Endometrium (tissue), 2 donors: ENCODE results near the gene GMIP.
"Not testable (repeated sequence)": the region's sequence is repeated elsewhere in the genome, so short reads cannot be mapped to it uniquely, and the experiment has no call there.

Source experiments
- FAIRE-seq: peaks from 2 replicates; lab custom pipeline; 2012; peaks lifted over from hg19 to GRCh38; lab: Jason Lieb, UNC
- donor health status: control.
- donor health status: control.

GMIP gene

GRCh38 chr19:19643158-19644053 is at the start of gene GMIP:
TSS of gene GMIP (minus strand) at chr19:19643657. CDS start at chr19:19643529, 128 bp downstream.
- FAIRE-seq, result no peak

DNA sequence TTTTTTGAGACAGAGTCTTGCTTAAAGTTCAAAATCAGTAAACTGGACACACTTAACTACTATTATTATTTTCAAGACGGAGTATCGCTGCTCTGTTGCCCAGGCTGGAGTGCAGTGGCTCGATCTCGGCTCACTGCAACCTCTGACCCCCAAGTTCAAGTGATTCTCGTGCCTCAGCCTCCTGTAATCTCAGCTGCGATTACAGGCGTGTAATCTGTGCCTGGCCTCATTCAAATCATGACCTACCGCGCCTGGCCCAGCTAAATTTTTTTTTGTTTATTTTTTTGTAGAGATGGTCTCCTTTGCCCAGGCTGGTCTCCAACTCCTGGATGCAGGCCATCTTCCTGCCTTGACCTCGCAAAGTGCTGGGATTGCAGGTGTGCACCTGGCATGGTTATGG is 48.2 kb upstream of the GMIP start:
- FAIRE-seq, result no peak

- FAIRE-seq, result not testable (repeated sequence)
Observed at GRCh38 chr19:19689023-19689422, 45.6 kb upstream of the GMIP start.

DNA sequence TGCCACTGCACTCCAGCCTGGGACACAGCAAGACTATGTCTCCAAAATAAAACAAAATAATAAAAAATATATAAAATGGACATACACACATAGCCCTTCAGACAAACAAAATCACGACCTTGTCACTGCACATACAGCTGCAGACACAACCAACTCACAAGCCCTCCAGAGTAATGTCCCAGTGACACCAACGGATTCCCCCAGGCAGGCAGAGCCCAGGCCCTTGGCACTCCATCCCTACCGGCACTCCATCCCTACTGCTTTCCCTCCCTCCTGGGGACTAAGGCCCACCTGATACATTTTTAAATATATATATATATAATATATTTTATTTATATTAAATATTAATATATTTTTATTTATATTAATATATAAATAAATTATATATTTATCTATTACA is 43.6 kb upstream of the GMIP start:
- no peak for FAIRE-seq

DNA sequence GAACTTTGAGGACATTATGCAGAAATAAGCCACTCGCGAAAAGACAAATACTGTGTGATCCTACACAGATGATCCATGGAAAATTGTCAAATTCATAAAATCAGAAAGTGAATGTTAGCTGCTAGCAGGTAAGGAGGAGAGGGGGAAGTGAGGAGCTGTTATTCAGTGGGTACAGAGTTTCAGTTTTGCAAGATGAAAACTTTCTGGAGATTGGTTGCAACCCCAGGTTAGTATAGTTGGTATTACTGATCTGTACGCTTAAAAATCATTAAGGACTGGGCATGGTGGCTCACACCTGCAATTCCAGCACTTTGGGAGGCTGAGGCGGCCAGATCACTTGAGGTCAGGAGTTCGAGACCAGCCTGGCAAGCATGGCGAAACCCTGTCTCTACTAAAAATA is 43.1 kb upstream of the GMIP start:
- FAIRE-seq, result no peak

GRCh38 chr19:19686119-19686518 is 42.7 kb upstream of the GMIP start:
- not testable (repeated sequence) for FAIRE-seq

DNA sequence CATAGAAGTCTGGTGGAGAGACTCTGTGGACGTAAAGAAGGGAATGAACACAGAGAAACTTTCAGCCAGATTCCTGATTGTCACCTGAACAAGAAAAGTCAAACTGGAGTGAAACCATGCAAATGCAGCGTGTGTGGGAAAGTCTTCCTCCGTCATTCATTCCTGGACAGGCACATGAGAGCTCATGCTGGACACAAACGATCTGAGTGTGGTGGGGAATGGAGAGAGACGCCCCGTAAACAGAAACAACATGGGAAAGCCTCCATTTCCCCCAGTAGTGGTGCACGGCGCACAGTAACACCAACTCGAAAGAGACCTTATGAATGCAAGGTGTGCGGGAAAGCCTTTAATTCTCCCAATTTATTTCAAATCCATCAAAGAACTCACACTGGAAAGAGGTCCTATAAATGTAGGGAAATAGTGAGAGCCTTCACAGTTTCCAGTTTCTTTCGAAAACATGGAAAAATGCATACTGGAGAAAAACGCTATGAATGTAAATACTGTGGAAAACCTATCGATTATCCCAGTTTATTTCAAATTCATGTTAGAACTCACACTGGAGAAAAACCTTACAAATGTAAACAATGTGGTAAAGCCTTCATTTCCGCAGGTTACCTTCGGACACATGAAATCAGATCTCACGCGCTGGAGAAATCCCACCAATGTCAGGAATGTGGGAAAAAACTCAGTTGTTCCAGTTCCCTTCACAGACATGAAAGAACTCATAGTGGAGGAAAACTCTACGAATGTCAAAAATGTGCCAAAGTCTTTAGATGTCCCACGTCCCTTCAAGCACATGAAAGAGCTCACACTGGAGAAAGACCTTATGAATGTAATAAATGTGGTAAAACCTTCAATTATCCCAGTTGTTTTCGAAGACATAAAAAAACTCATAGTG is 36.0 kb upstream of the GMIP start:
- no peak for FAIRE-seq

DNA sequence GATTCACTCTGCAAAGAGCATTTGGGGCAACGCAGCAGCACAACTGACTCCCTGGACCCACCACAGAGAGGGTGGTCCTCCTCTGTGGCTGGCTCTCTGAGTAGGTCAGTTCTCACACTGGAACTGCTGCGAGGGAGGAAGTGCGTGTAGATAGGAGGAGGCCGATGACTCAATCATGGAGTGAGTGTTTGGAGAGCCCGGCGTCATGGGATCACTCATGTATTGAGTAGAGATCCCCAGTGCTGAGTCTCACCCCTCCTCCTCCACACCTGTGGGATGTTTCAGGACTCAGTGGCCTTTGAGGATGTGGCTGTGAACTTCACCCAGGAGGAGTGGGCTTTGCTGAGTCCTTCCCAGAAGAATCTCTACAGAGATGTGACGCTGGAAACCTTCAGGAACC is 34.1 kb upstream of the GMIP start:
- FAIRE-seq, result no peak

- FAIRE-seq, result no peak
Observed at GRCh38 chr19:19674315-19674714, 30.9 kb upstream of the GMIP start.

GRCh38 chr19:19672816-19673215 is 29.4 kb upstream of the GMIP start:
- no peak for FAIRE-seq

DNA sequence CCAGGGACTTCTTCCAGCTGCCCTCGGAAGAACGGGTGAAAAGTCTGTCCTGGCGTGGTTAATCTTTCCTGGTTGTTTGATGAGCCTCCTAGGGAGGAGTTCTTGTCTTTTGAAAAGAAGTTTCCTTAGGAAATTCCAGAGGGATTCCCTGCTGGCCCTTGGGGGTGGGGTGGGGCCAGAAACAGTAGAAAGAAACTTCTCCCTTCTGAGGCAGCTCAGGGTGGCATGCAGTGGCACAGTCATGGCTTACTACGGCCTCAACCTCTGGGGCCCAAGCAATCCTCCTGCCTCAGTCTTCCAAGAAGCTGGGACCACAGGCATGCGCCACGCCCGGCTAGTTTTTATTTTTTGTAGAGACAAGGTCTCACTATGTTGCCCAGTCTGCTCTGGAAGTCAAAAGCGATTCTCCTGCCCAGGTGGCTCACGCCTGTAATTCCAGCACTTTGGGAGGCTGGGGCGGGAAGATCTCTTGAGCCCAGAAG is 26.7 kb upstream of the GMIP start:
- FAIRE-seq, result no peak

GRCh38 chr19:19668230-19669012 is 25.0 kb upstream of the GMIP start, which contains the start of gene ZNF101:
TSS of gene ZNF101 (plus strand) at chr19:19668839. CDS start at chr19:19668964, 125 bp downstream.
- peak; percentile 63 for FAIRE-seq

GRCh38 chr19:19665420-19665948 is 22.0 kb upstream of the GMIP start:
- not testable (repeated sequence) for FAIRE-seq

- peak; percentile 82 for FAIRE-seq
Observed at GRCh38 chr19:19663256-19664120, 20.0 kb upstream of the GMIP start, which contains the start of gene ATP13A1. TSS of gene ATP13A1 (minus strand) at chr19:19663676. CDS start at chr19:19663666, 10 bp downstream.

GRCh38 chr19:19662871-19663255 is 19.4 kb upstream of the GMIP start:
- FAIRE-seq, result no peak

DNA sequence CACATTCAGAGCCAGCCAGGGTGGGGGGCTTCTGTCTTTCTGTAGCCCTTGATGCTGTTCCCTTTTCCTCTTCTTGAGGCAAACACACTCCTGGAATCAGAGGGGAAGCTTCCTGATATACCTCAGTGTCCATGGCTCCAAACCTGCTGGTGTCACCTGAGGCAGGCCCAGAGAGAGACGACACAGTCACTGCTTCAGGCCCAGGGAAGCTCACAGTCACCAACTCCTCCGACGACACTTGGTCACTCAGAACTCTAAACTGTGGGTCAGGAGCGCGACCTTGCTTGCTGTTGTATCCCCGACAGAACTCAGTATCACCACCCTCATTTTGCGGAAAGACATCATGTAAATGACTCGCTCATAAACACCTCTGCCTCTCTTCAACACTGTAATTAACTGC is 18.9 kb upstream of the GMIP start:
- FAIRE-seq, result no peak

DNA sequence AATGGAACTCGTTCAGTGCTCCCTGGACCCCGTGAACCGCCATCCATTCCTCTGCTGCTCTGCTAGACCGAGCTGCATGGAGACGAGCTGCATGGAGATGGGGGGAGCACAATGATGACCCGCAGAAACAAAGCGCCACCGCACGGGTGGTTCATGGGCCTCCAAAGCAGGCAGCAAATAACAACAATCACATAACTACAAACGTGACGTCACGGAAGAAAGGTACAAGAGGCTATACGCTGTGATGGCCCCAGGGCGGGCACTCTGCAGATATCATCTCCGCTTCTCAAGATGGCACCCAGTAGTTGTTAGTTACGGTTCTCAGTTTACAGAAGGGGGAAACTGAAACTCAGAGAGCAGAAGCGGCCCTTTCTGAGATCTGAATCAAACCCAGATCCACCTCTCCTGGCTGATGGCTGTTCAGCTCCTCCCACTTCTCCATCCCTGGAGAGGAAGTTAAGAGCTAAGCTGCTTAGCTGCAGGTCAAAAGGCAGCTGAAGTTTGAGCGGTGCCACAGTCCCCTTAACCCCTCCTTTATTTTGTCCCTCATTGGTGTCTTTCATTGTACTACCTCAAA is 18.3 kb upstream of the GMIP start:
- no peak for FAIRE-seq

- FAIRE-seq, result no peak
Observed at GRCh38 chr19:19661141-19661674, 17.8 kb upstream of the GMIP start.

DNA sequence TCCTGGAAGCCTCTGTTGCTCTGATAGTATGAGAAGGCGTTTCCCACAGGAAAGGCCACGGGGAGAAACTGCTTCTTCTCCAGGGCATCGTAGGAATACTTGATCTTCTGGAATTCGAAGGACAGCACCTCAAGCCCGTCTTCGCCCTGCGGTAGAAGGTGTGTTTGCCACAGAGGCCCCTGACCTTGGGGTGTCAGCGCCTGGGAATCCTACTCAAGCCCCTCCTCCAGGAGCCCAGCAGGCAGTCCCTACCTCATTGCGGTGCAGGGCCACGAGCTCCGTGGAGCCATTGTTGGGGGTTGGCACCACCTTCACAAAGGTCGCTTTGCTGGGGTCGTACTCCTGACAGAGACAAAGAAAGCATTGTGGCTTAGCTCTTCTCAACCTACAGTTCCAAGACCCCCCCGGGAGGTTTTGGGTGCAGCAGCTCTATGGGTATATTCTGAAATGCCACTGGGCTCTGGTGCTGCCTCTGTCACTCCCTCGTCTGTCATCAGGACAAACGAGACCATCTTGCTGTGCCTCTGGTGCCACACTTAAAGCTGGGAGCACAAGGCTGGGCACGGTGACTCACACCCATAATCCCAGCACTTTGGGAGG is 16.3 kb upstream of the GMIP start:
- FAIRE-seq, result no peak
